K562 (cell line): ENCODE measurements around the gene INTS1. TPM values are rescaled to one million over a fixed set of nuclear protein-coding genes. Genes with fewer than 3 reads are reported as not detected.
A peak's percentile ranks its signal among the peaks of the same experiment; 100 is the strongest.

Experiments used
- ATF3 ChIP-seq, 2 experiments: fragments of 450-650 bp in 1 of 2; sonication (generic) in 1 of 2; formaldehyde crosslinking in 1 of 2; IDR thresholded peaks in 1 of 2; conservative IDR thresholded peaks in 1 of 2; 2 replicates each; pipeline versions ENCODE4 v1.6.1 to v1.8.1; 2016 to 2023; ENCODE audit warnings: mild to moderate bottlenecking in 2 of 2, moderate library complexity in 2 of 2, inconsistent platforms in 1 of 2, missing genetic modification reagents in 1 of 2
- CTCF ChIP-seq, 3 experiments: IDR thresholded peaks in 2 of 3; conservative IDR thresholded peaks in 1 of 3; 2 replicates each; pipeline ENCODE4 v1.5.1; 2011 to 2012; ENCODE audit warnings: low read length in 3 of 3, mild to moderate bottlenecking in 3 of 3, control low read depth in 2 of 3, improper control_type of control experiment in 1 of 3, inconsistent platforms in 1 of 3, low read depth in 1 of 3, mixed read lengths in 1 of 3, moderate library complexity in 1 of 3; ENCODE audit not compliant: insufficient read depth in 2 of 3
- EP300 ChIP-seq: IDR thresholded peaks from 2 replicates; pipeline ENCODE4 v1.6.1; 2012; ENCODE audit warnings: low read length, improper control_type of control experiment
- ETS1 ChIP-seq: conservative IDR thresholded peaks from 2 replicates; pipeline ENCODE4 v1.6.1; 2011; ENCODE audit warnings: low read depth, mild to moderate bottlenecking, low read length; ENCODE audit not compliant: control insufficient read depth
- ETS2 ChIP-seq: IDR thresholded peaks from 2 replicates; pipeline ENCODE4 v1.6.1; 2016; ENCODE audit warnings: borderline replicate concordance, missing genetic modification characterization, mild to moderate bottlenecking, moderate library complexity, missing compliant biosample characterization; ENCODE audit not compliant: poor library complexity, severe bottlenecking
- FOXM1 ChIP-seq, 2 experiments: fragments of 450-650 bp in 1 of 2; sonication (generic) in 1 of 2; formaldehyde crosslinking in 1 of 2; IDR thresholded peaks; 2 replicates each; pipeline versions ENCODE4 v1.6.1 to v1.9.0; 2017 to 2022; ENCODE audit warnings: low read depth in 2 of 2, mild to moderate bottlenecking in 2 of 2, missing genetic modification reagents in 1 of 2, moderate library complexity in 1 of 2
- HDAC1 ChIP-seq, 2 experiments: fragments of 450-650 bp; IDR thresholded peaks; 2 replicates each; pipeline ENCODE4 v1.6.1; 2016 to 2017; ENCODE audit warnings: inconsistent platforms in 1 of 2, mild to moderate bottlenecking in 1 of 2, moderate library complexity in 1 of 2
- HNRNPH1 ChIP-seq: fragments of 200-400 bp; formaldehyde crosslinking; optimal IDR thresholded peaks from 2 replicates; pipeline ENCODE3; 2017; ENCODE audit warnings: low read depth, mild to moderate bottlenecking, low read length, moderate library complexity
- HNRNPUL1 ChIP-seq: fragments of 200-400 bp; formaldehyde crosslinking; IDR thresholded peaks from 2 replicates; pipeline ENCODE4 v1.6.1; 2017; ENCODE audit warnings: low read length
- KDM2B ChIP-seq: fragments of 250-450 bp; sonication (Bioruptor Pico); IDR thresholded peaks from 2 replicates; pipeline ENCODE4 v1.8.0; 2021; ENCODE audit warnings: mild to moderate bottlenecking, moderate library complexity
- KLF6 ChIP-seq: fragments of 250-450 bp; sonication (Bioruptor Pico); IDR thresholded peaks from 2 replicates; pipeline ENCODE4 v1.4.0; 2020; ENCODE audit warnings: mild to moderate bottlenecking, moderate library complexity, borderline replicate concordance
- MNT ChIP-seq, 2 experiments: fragments of 450-650 bp; conservative IDR thresholded peaks; 2 replicates each; pipeline ENCODE4 v1.6.1; 2017; ENCODE audit warnings: mild to moderate bottlenecking in 2 of 2, moderate library complexity in 2 of 2
- POU5F1 ChIP-seq: fragments of 150-350 bp; IDR thresholded peaks from 2 replicates; pipeline ENCODE4 v1.6.1; 2014; ENCODE audit warnings: borderline replicate concordance, low read length, low read depth, mild to moderate bottlenecking; ENCODE audit not compliant: partially characterized antibody
- RBM39 ChIP-seq: fragments of 200-400 bp; formaldehyde crosslinking; optimal IDR thresholded peaks from 2 replicates; pipeline ENCODE3; 2018; ENCODE audit warnings: low read depth, low read length
- SOX6 ChIP-seq: fragments of 450-650 bp; IDR thresholded peaks from 2 replicates; pipeline ENCODE4 v1.6.1; 2014; ENCODE audit warnings: mild to moderate bottlenecking
- ZNF280A ChIP-seq: fragments of 450-650 bp; IDR thresholded peaks from 2 replicates; pipeline ENCODE4 v1.6.1; 2018; ENCODE audit warnings: mild to moderate bottlenecking, low read depth; ENCODE audit not compliant: partially characterized antibody
- ZNF354B ChIP-seq: fragments of 250-450 bp; sonication (Bioruptor Pico); IDR thresholded peaks from 2 replicates; pipeline ENCODE4 v1.4.0; 2020
- polyA plus RNA-seq, 8 experiments: library from polyadenylated mRNA; depleted of rRNA in 4 of 8; stranded (reverse) in 5 of 8; unstranded in 3 of 8; fragments of >200 nt; fragmentation: Nextera tagmentation in 2 of 8; fragmentation: Illumina TruSeq in 1 of 8; extraction: Ambion mirVana in 2 of 8; extraction: Trizol in 1 of 8; gene quantifications; 2 replicates each; pipeline versions ENCODE4 v1.2.1 to v1.2.3, GENCODE V29; 2011 to 2014; ENCODE audit warnings: inconsistent platforms in 1 of 8, missing spikeins in 1 of 8
- total RNA-seq, 7 experiments: library from RNA; depleted of rRNA in 6 of 7; stranded (reverse); fragments of >200 nt in 6 of 7; fragmentation: Illumina TruSeq in 2 of 7; extraction: Trizol in 2 of 7; gene quantifications; 2 replicates each; pipeline versions ENCODE4 v1.2.1 to v1.2.3, GENCODE V29; 2011 to 2021; ENCODE audit warnings: low replicate concordance in 1 of 7

INTS1 gene
- total and polyA plus RNA-seq, 9 of the 15 experiments (the other 6 are each of a cell fraction or from before 2014, with no cell fraction given) = 0.34 to 119 (median 18.5) TPM

GRCh38 chr7:1503816-1504775 is at the start of gene INTS1 (continued):
- TF ChIP-seq ETS2 (no peak), MNT (conservative IDR thresholded peaks at IDR 0.05) (peak; percentile 92 to 97), ATF3 (IDR thresholded peaks at IDR 0.05) (no peak), ATF3 (CRISPR knock-in tag; conservative IDR thresholded peaks at IDR 0.05) (no peak), RBM39 (no peak), HNRNPUL1 (no peak), SOX6 (peak; percentile 64), HNRNPH1 (no peak), CTCF (IDR thresholded peaks at IDR 0.05 in 2 of 3, conservative IDR thresholded peaks at IDR 0.05 in 1 of 3; ENCODE audit: insufficient read depth in 2 of 3, low read depth in 1 of 3, low read length in 3 of 3) (peak; percentile 78 to 99 (median 98)), ZNF354B (no peak), ZNF280A (no peak), HDAC1 (IDR thresholded peaks at IDR 0.05) (0 out of 4 replicates have a peak, but pooled peaks of 1 of the 2 experiments have one; percentile 76), EP300 (peak; percentile 39; the same call in 1 of the 2 replicates), ETS1 (peak; percentile 87; the same call in 1 of the 2 replicates), POU5F1 (peak; percentile 61), KLF6 (CRISPR knock-in tag) (no peak), KDM2B (CRISPR knock-in tag) (0 out of 2 replicates have a peak, but pooled peaks have one; percentile 52), FOXM1 (IDR thresholded peaks at IDR 0.05; ENCODE audit: low read depth) (no peak), FOXM1 (CRISPR knock-in tag; IDR thresholded peaks at IDR 0.05; ENCODE audit: low read depth) (peak; percentile 67; the same call in 1 of the 2 replicates)
